ENCODE measurements around the gene WNK2.

Gene WNK2

GRCh38 chr9:93256878-93257807 lies 73.2 kb downstream of the WNK2 start:
- no peak overlapping the region for H3K27ac ChIP-seq
- TF ChIP-seq, protein P1, sequence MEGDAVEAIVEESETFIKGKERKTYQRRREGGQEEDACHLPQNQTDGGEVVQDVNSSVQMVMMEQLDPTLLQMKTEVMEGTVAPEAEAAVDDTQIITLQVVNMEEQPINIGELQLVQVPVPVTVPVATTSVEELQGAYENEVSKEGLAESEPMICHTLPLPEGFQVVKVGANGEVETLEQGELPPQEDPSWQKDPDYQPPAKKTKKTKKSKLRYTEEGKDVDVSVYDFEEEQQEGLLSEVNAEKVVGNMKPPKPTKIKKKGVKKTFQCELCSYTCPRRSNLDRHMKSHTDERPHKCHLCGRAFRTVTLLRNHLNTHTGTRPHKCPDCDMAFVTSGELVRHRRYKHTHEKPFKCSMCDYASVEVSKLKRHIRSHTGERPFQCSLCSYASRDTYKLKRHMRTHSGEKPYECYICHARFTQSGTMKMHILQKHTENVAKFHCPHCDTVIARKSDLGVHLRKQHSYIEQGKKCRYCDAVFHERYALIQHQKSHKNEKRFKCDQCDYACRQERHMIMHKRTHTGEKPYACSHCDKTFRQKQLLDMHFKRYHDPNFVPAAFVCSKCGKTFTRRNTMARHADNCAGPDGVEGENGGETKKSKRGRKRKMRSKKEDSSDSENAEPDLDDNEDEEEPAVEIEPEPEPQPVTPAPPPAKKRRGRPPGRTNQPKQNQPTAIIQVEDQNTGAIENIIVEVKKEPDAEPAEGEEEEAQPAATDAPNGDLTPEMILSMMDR (conservative IDR thresholded peaks at IDR 0.05) = no peak
- TF ChIP-seq ZFX (IDR thresholded peaks at IDR 0.05) = no peak

DNA sequence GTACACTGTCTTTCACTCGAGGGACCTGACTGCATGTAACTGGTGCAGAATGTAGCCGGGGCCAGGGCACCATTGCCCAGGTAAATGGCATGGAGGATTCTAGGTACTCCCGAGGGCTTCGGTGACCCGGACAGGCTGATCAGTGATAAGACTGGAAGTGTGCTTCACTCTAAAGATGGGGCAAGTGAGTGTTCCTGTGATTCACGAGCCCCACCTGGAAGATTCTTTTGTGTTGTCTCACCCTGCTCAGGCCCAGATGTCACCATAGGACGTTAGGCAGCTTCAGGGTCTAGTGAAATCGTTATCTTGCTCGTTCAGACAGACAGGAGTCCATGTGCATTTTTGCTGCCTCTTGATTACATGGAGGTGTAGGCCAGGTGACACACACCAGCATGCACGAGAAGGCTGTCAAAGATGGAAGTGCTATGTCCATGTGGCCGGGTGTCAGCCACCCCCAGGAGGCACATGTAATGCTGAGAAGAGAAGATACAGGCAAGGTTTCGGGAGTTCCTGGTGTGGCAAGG lies 73.9 kb downstream of the WNK2 start:
- TF ChIP-seq, protein P1 (conservative IDR thresholded peaks at IDR 0.05) = no peak
- no peak for TF ChIP-seq ZFX (IDR thresholded peaks at IDR 0.05)
- H3K27ac ChIP-seq = no peak overlapping the region

DNA sequence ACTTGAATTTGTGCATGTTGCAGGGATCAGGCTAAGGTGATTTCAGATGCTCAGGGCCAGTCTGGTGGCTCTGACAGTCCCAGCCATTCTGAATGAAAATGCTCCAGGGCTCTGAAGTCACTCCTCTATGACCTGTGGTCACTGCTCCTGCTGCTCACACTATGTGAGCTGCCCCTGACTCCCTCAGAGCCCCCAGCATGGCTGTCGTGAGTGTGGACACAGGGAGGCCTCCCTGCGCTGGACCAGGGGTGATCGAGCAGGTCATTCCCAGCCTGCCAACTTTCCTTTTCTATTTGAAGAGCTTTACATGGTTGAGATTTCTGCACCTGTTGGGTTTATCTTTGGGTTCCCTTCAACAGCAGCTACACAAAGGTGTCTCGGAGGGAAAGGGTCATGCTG lies 74.5 kb downstream of the WNK2 start:
- TF ChIP-seq ZFX (IDR thresholded peaks at IDR 0.05) = no peak
- TF ChIP-seq, protein P1 (conservative IDR thresholded peaks at IDR 0.05) = no peak
- H3K27ac ChIP-seq = no peak overlapping the region

GRCh38 chr9:93258818-93259489 lies 75.0 kb downstream of the WNK2 start:
- TF ChIP-seq, protein P1 (conservative IDR thresholded peaks at IDR 0.05) = no peak
- TF ChIP-seq ZFX (IDR thresholded peaks at IDR 0.05) = no peak
- H3K27ac ChIP-seq = no peak overlapping the region

DNA sequence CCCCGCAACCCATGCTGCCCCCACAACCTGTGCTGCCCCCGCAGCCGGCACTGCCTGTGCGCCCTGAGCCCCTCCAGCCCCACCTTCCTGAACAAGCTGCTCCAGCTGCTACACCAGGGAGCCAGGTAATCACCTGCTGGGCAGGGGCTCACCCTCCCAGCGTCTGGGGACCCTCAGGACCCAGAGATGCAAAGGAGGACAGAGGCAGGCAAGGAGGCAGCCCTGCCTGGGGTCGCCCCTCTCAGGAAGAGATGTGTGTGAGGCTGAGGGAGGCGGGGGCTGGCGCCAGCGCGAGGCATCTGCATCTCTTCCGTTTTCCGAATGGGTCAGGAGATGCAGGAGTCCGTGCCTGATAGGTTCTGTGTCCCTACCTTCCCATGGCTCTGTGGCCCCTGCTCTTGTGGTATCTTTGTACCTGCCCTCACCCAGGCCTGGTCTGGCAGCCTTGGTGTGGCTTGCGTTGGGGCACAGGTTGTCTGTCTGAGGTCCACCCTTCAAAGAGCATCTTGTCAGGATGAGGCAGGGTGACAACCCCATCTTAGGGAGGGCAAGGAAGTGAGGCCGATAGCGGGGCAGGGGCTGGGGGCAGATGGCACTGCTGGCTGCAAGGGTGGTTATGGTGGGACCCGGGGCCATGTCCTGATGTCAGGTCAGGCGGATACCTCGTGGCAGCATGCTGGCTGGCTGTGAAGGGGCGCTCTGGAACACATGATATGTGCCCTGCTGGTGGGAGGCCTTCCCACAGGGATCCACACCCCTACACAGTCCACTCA lies 75.7 kb downstream of the WNK2 start:
- TF ChIP-seq, protein P1 (conservative IDR thresholded peaks at IDR 0.05) = no peak
- no peak for TF ChIP-seq ZFX (IDR thresholded peaks at IDR 0.05)
- no peak overlapping the region for H3K27ac ChIP-seq

GRCh38 chr9:93260263-93261066 lies 76.5 kb downstream of the WNK2 start:
- TF ChIP-seq ZFX (IDR thresholded peaks at IDR 0.05) = no peak
- TF ChIP-seq, protein P1 (conservative IDR thresholded peaks at IDR 0.05) = no peak
- no peak overlapping the region for H3K27ac ChIP-seq

Data from C4-2B (cell line).